K562 (cell line): ENCODE measurements around the gene MRPL2. TPM values are rescaled to one million over a fixed set of nuclear protein-coding genes. Genes with fewer than 3 reads are reported as not detected.

ENCODE experiments used
- BHLHE40 ChIP-seq: IDR thresholded peaks from 2 replicates; pipeline ENCODE4 v1.6.1; 2011; ENCODE audit warnings: low read length, improper control_type of control experiment
- C11orf30 ChIP-seq: fragments of 450-650 bp; IDR thresholded peaks from 2 replicates; pipeline ENCODE4 v1.6.1; 2016; ENCODE audit warnings: low read depth, mild to moderate bottlenecking
- CREM ChIP-seq: IDR thresholded peaks from 2 replicates; pipeline ENCODE4 v1.6.1; 2014; ENCODE audit warnings: antibody characterized with exemption, low read depth
- FOXJ3 ChIP-seq: sonication (generic); formaldehyde crosslinking; IDR thresholded peaks from 2 replicates; pipeline ENCODE4 v1.4.0; 2020; ENCODE audit warnings: mild to moderate bottlenecking, missing genetic modification reagents
- GATAD2A ChIP-seq: fragments of 450-650 bp; IDR thresholded peaks from 2 replicates; pipeline ENCODE4 v1.6.1; 2017
- HNRNPK ChIP-seq: fragments of 200-400 bp; formaldehyde crosslinking; IDR thresholded peaks from one replicate; pipeline ENCODE4 v1.6.1; 2018; ENCODE audit warnings: mild to moderate bottlenecking, low read depth, low read length; ENCODE audit not compliant: poor library complexity, severe bottlenecking
- KDM2B ChIP-seq: fragments of 250-450 bp; sonication (Bioruptor Pico); IDR thresholded peaks from 2 replicates; pipeline ENCODE4 v1.8.0; 2021; ENCODE audit warnings: mild to moderate bottlenecking, moderate library complexity
- MAFF ChIP-seq: IDR thresholded peaks from 2 replicates; pipeline ENCODE4 v1.6.1; 2012; ENCODE audit warnings: low read length, improper control_type of control experiment
- MEF2A ChIP-seq: IDR thresholded peaks from 2 replicates; pipeline ENCODE4 v1.6.1; 2011; ENCODE audit warnings: low read depth, mild to moderate bottlenecking, low read length, moderate library complexity; ENCODE audit not compliant: control insufficient read depth
- NRF1 ChIP-seq, 2 experiments: fragments of 450-650 bp; IDR thresholded peaks in 1 of 2; conservative IDR thresholded peaks in 1 of 2; 2 replicates each; pipeline ENCODE4 v1.6.1; 2014; ENCODE audit warnings: mild to moderate bottlenecking in 2 of 2
- PHF20 ChIP-seq: fragments of 450-650 bp; IDR thresholded peaks from 2 replicates; pipeline ENCODE4 v1.6.1; 2018; ENCODE audit not compliant: partially characterized antibody
- PML ChIP-seq: IDR thresholded peaks from 2 replicates; pipeline ENCODE4 v1.6.1; 2012; ENCODE audit warnings: low read length, inconsistent platforms
- PRPF4 ChIP-seq: fragments of 200-400 bp; formaldehyde crosslinking; IDR thresholded peaks from one replicate; pipeline ENCODE4 v1.6.1; 2017; ENCODE audit warnings: low read length, low read depth, mild to moderate bottlenecking; ENCODE audit not compliant: insufficient read depth, poor library complexity, severe bottlenecking
- RUNX1 ChIP-seq: sonication (generic); IDR thresholded peaks from 2 replicates; pipeline ENCODE4 v1.6.1; 2016; ENCODE audit warnings: antibody characterized with exemption, low read depth
- SP1 ChIP-seq: sonication (generic); formaldehyde crosslinking; IDR thresholded peaks from 2 replicates; pipeline ENCODE4 v1.8.1; 2022; ENCODE audit warnings: mild to moderate bottlenecking, missing genetic modification reagents
- YBX1 ChIP-seq: fragments of 450-650 bp; IDR thresholded peaks from 2 replicates; pipeline ENCODE4 v1.7.1; 2016; ENCODE audit warnings: mild to moderate bottlenecking
- ZBTB7A ChIP-seq: IDR thresholded peaks from 2 replicates; pipeline ENCODE4 v1.6.1; 2011; ENCODE audit warnings: low read depth, mild to moderate bottlenecking, low read length, moderate library complexity, borderline replicate concordance; ENCODE audit not compliant: control insufficient read depth
- ZFP30 ChIP-seq: fragments of 250-450 bp; sonication (Bioruptor Pico); IDR thresholded peaks from 2 replicates; pipeline ENCODE4 v1.8.0; 2022; ENCODE audit warnings: moderate library complexity, mild to moderate bottlenecking, inconsistent platforms, borderline replicate concordance
- ZKSCAN3 ChIP-seq: fragments of 250-450 bp; sonication (Bioruptor Pico); IDR thresholded peaks from 2 replicates; pipeline ENCODE4 v1.4.0; 2020
- ZNF197 ChIP-seq: fragments of 200-800 bp; sonication (Bioruptor generic); IDR thresholded peaks from 2 replicates; pipeline ENCODE4 v1.6.1; 2016; ENCODE audit warnings: low read depth, missing genetic modification characterization, missing compliant biosample characterization
- ZNF316 ChIP-seq: fragments of 450-650 bp; IDR thresholded peaks from 2 replicates; pipeline ENCODE4 v1.6.1; 2016
- ZNF57 ChIP-seq: fragments of 450-650 bp; formaldehyde crosslinking; IDR thresholded peaks from 2 replicates; pipeline ENCODE4 v1.4.0; 2020; ENCODE audit warnings: mild to moderate bottlenecking, moderate library complexity
- polyA plus RNA-seq, 8 experiments: library from polyadenylated mRNA; depleted of rRNA in 4 of 8; stranded (reverse) in 5 of 8; unstranded in 3 of 8; fragments of >200 nt; fragmentation: Nextera tagmentation in 2 of 8; fragmentation: Illumina TruSeq in 1 of 8; extraction: Ambion mirVana in 2 of 8; extraction: Trizol in 1 of 8; gene quantifications; 2 replicates each; pipeline versions ENCODE4 v1.2.1 to v1.2.3, GENCODE V29; 2011 to 2014; ENCODE audit warnings: inconsistent platforms in 1 of 8, missing spikeins in 1 of 8
- total RNA-seq, 7 experiments: library from RNA; depleted of rRNA in 6 of 7; stranded (reverse); fragments of >200 nt in 6 of 7; fragmentation: Illumina TruSeq in 2 of 7; extraction: Trizol in 2 of 7; gene quantifications; 2 replicates each; pipeline versions ENCODE4 v1.2.1 to v1.2.3, GENCODE V29; 2011 to 2021; ENCODE audit warnings: low replicate concordance in 1 of 7
- TF ChIP-seq, protein P1 (sequence below), 2 experiments: IDR thresholded peaks in 1 of 2; conservative IDR thresholded peaks in 1 of 2; 2 replicates each; pipeline ENCODE4 v1.6.1; 2016; ENCODE audit warnings: low read depth in 2 of 2, mild to moderate bottlenecking in 1 of 2, missing compliant biosample characterization in 1 of 2, missing genetic modification characterization in 1 of 2, moderate library complexity in 1 of 2
- TF ChIP-seq, protein P2 (sequence below): fragments of 250-450 bp; sonication (Bioruptor Pico); IDR thresholded peaks from 2 replicates; pipeline ENCODE4 v1.8.0; 2021; ENCODE audit warnings: moderate library complexity, mild to moderate bottlenecking, inconsistent platforms
- TF ChIP-seq, protein P3 (sequence below): fragments of 450-650 bp; formaldehyde crosslinking; IDR thresholded peaks from 2 replicates; pipeline ENCODE4 v1.4.0; 2022; ENCODE audit warnings: missing genetic modification characterization

MRPL2 gene
- total and polyA plus RNA-seq, 9 of the 15 experiments (the other 6 are each of a cell fraction or from before 2014, with no cell fraction given), result 63.1 to 262 (median 121) TPM

DNA sequence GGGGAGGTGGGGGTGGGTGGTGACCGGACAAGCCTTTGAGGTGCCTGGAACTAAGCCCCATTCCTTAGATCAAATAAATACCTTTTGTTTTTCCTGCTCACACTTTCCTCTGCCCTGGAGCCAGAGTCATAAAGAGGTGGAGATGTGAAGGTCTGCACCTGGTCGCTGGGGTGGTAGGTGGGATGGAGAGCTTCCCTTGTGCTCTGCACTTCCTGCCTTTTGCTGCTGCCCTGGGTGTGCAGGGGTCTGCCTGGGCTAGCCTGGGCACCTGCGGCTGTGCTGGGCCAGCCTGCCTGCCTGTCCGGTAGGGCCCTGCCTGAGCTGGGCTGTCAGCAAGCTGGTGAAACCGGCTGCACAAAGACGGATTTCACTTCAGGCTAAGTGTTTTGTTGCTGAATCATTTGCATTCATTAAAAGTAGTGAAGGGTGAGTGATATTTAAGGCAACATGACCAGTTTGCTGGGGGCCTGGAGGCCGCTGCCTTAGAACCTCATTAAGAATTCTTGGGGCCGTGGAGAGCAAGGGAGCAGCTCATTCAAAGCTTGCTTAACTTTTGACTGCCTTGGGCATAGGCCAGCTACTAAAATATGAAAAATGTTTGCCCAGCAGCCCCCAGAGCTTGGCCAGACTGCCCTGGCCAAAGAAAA lies 37.3 kb upstream of the MRPL2 start (continued):
- TF ChIP-seq, protein P1, sequence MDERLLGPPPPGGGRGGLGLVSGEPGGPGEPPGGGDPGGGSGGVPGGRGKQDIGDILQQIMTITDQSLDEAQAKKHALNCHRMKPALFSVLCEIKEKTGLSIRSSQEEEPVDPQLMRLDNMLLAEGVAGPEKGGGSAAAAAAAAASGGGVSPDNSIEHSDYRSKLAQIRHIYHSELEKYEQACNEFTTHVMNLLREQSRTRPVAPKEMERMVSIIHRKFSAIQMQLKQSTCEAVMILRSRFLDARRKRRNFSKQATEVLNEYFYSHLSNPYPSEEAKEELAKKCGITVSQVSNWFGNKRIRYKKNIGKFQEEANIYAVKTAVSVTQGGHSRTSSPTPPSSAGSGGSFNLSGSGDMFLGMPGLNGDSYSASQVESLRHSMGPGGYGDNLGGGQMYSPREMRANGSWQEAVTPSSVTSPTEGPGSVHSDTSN (CRISPR knock-in tag; IDR thresholded peaks at IDR 0.05; ENCODE audit: low read depth), result no peak
- TF ChIP-seq, protein P1 (tag; conservative IDR thresholded peaks at IDR 0.05; ENCODE audit: low read depth), result peak; percentile 48; the same call in 1 of the 2 replicates
- TF ChIP-seq MAFF, result peak; percentile 27; the same call in 1 of the 2 replicates
- TF ChIP-seq CREM, result no peak
- no peak for TF ChIP-seq KDM2B
- no peak for TF ChIP-seq ZNF197 (CRISPR knock-in tag)
- peak; percentile 22 for TF ChIP-seq PHF20
- TF ChIP-seq BHLHE40, result no peak
- TF ChIP-seq, protein P2, sequence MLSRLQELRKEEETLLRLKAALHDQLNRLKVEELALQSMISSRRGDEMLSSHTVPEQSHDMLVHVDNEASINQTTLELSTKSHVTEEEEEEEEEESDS (CRISPR knock-in tag), result no peak
- peak; percentile 83 for TF ChIP-seq ZNF316
- TF ChIP-seq C11orf30, result peak; percentile 87
- 0 out of 2 replicates have a peak, but pooled peaks have one; percentile 41 for TF ChIP-seq GATAD2A
- no peak for TF ChIP-seq HNRNPK
- no peak for TF ChIP-seq FOXJ3 (CRISPR knock-in tag)
- TF ChIP-seq PML, result no peak
- no peak for TF ChIP-seq YBX1
- peak; percentile 51; the same call in 1 of the 2 replicates for TF ChIP-seq MEF2A
- TF ChIP-seq ZFP30 (CRISPR knock-in tag), result no peak
- no peak for TF ChIP-seq PRPF4
- no peak for TF ChIP-seq ZNF57 (CRISPR knock-in tag)
- peak in 1 of 2 experiments; percentile 16; a peak in 1 of 4 replicates for TF ChIP-seq NRF1 (conservative IDR thresholded peaks at IDR 0.05 in 1 of 2, IDR thresholded peaks at IDR 0.05 in 1 of 2)
- peak; percentile 95 for TF ChIP-seq ZKSCAN3 (CRISPR knock-in tag)
- no peak for TF ChIP-seq SP1 (CRISPR knock-in tag)
- peak; percentile 40; the same call in 1 of the 2 replicates for TF ChIP-seq ZBTB7A
- TF ChIP-seq RUNX1, result no peak
- TF ChIP-seq, protein P3, sequence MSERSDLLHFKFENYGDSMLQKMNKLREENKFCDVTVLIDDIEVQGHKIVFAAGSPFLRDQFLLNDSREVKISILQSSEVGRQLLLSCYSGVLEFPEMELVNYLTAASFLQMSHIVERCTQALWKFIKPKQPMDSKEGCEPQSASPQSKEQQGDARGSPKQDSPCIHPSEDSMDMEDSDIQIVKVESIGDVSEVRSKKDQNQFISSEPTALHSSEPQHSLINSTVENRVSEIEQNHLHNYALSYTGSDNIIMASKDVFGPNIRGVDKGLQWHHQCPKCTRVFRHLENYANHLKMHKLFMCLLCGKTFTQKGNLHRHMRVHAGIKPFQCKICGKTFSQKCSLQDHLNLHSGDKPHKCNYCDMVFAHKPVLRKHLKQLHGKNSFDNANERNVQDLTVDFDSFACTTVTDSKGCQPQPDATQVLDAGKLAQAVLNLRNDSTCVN, result no peak
